Stimulated activated CD4-positive, alpha-beta T cell treated with anti-CD3 and anti-CD28 coated beads, Interleukin-4, amount 100 ng/mL, for 24 hours (primary cell): ENCODE measurements around the gene SKA1.
"Not testable (repeated sequence)": the region's sequence is repeated elsewhere in the genome, so short reads cannot be mapped to it uniquely, and the experiment has no call there.

Experiments used
- DNase-seq: peaks from one replicate; pipeline ENCODE4 v3.0.0-alpha.2; 2020

Gene SKA1

GRCh38 chr18:50432915-50433314 is 58.1 kb downstream of the SKA1 start:
- no peak for DNase-seq

DNA sequence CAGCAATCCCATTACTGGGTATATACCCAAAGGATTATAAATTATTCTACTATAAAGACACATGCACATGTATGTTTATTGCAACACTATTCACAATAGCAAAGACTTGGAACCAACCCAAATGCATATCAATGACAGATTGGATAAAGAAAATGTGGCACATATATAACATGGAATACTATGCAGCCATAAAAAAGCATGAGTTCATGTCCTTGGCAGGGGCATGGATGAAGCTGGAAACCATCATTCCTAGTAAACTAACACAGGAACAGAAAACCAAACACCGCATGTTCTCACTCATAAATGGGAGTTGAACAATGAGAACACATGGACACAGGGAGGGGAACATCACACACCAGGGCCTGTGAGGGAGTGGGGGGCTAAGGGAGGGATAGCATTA is 61.9 kb downstream of the SKA1 start:
- DNase-seq: not testable (repeated sequence)

GRCh38 chr18:50439460-50440015 is 64.7 kb downstream of the SKA1 start:
- DNase-seq: no peak

GRCh38 chr18:50441016-50441415 is 66.2 kb downstream of the SKA1 start:
- DNase-seq: no peak

- no peak for DNase-seq
These were observed 66.7 kb downstream of the SKA1 start for GRCh38 chr18:50441501-50441900.
